Common myeloid progenitor, CD34-positive (primary cell): ENCODE data around the gene PLXNB1.

ENCODE experiments used
- CTCF ChIA-PET: fragments of 350-600 bp; sonication (Branson Sonifier 250); formaldehyde crosslinking; loops from one replicate; lab custom pipeline; 2021; ENCODE audit warnings: antibody characterized with exemption; lab: Charles Lee
- POLR2A ChIA-PET: fragments of 350-600 bp; sonication (Branson Sonifier 250); formaldehyde crosslinking; loops from one replicate; lab custom pipeline; 2021; ENCODE audit warnings: antibody characterized with exemption; lab: Charles Lee
- DNase-seq, 3 donors: peaks; one replicate each; pipeline versions ENCODE4 v3.0.0 to v3.0.0-alpha.2; 2013
- H3K27ac ChIP-seq, 2 experiments: 1 replicate in 1 of 2; 2 replicates in 1 of 2; pipeline ENCODE4 v1.7.0; 2013; ENCODE audit warnings: inconsistent platforms in 2 of 2, low read length in 2 of 2, mild to moderate bottlenecking in 2 of 2, low read depth in 1 of 2, moderate library complexity in 1 of 2; ENCODE audit not compliant: severe bottlenecking in 2 of 2, insufficient read depth in 1 of 2, poor library complexity in 1 of 2
- H3K27me3 ChIP-seq, 5 experiments: replicated peaks in 2 of 5; 1 replicate in 3 of 5; 2 replicates in 2 of 5; pipeline versions ENCODE4 v1.6.1 to v1.7.0; 2013; ENCODE audit warnings: low read length in 4 of 5, mild to moderate bottlenecking in 2 of 5, moderate library complexity in 2 of 5, inconsistent platforms in 1 of 5; ENCODE audit not compliant: insufficient read depth in 5 of 5, control insufficient read depth in 4 of 5
- H3K36me3 ChIP-seq, 4 experiments: 1 replicate in 2 of 4; 2 replicates in 2 of 4; pipeline versions ENCODE4 v1.6.1 to v1.7.0; 2013; ENCODE audit warnings: low read length in 3 of 4, control low read depth in 1 of 4, mild to moderate bottlenecking in 1 of 4; ENCODE audit not compliant: control insufficient read depth in 4 of 4, insufficient read depth in 4 of 4
- H3K4me1 ChIP-seq, 4 experiments: 1 replicate in 3 of 4; 2 replicates in 1 of 4; pipeline versions ENCODE4 v1.6.1 to v1.7.1; 2013; ENCODE audit warnings: low read length in 3 of 4, mild to moderate bottlenecking in 3 of 4, control low read depth in 1 of 4, inconsistent platforms in 1 of 4, moderate library complexity in 1 of 4; ENCODE audit not compliant: control insufficient read depth in 4 of 4, insufficient read depth in 4 of 4; ENCODE audit errors: control extremely low read depth in 1 of 4
- H3K4me3 ChIP-seq, 7 experiments: 1 replicate in 4 of 7; 2 replicates in 3 of 7; pipeline versions ENCODE4 v1.5.1 to v1.7.0; 2013; ENCODE audit warnings: mild to moderate bottlenecking in 7 of 7, low read length in 6 of 7, moderate library complexity in 6 of 7, inconsistent platforms in 2 of 7, low read depth in 2 of 7, control low read depth in 1 of 7; ENCODE audit not compliant: insufficient read depth in 4 of 7, control insufficient read depth in 1 of 7; ENCODE audit errors: extremely low read depth in 1 of 7
- H3K9me3 ChIP-seq, 5 experiments: 1 replicate in 4 of 5; 2 replicates in 1 of 5; pipeline versions ENCODE4 v1.6.1 to v1.7.1; 2013; ENCODE audit warnings: low read length in 4 of 5, mild to moderate bottlenecking in 2 of 5, inconsistent platforms in 1 of 5, low read depth in 1 of 5, moderate library complexity in 1 of 5; ENCODE audit not compliant: control insufficient read depth in 4 of 5, insufficient read depth in 2 of 5; ENCODE audit errors: control extremely low read depth in 1 of 5
- WGBS: methylation state at CpG from one replicate; pipeline ENCODE4 v1.1.5; 2013; ENCODE audit not compliant: insufficient coverage; 5-methylcytosine and 5-hydroxymethylcytosine counted together

Gene PLXNB1

GRCh38 chr3:48415251-48415953 lies 14.5 kb downstream of the PLXNB1 start:
- 99% methylated on average over 21 of the region's 24 CpGs for WGBS
- ChIA-PET POLR2A (no interaction called here), CTCF (interaction anchor here (1.4 to 4.5 kb wide), 3 partner anchors 11 to 19 kb away, joined by 3 to 35 read pairs (median 5); no protein-coding TSS in a partner anchor)
- no peaks in the 10 kb centered on the region for H3K9me3 ChIP-seq
- H3K36me3 ChIP-seq = peaks cover 0 to 27% (median 2%) of the 10 kb centered on the region in 4 experiments
- H3K4me1 ChIP-seq = no peaks in the 10 kb centered on the region
- no peak overlapping the region for H3K4me3 ChIP-seq
- DNase-seq = no peak
- H3K27ac ChIP-seq = no peak overlapping the region
- H3K27me3 ChIP-seq = no peaks in the 10 kb centered on the region

DNA sequence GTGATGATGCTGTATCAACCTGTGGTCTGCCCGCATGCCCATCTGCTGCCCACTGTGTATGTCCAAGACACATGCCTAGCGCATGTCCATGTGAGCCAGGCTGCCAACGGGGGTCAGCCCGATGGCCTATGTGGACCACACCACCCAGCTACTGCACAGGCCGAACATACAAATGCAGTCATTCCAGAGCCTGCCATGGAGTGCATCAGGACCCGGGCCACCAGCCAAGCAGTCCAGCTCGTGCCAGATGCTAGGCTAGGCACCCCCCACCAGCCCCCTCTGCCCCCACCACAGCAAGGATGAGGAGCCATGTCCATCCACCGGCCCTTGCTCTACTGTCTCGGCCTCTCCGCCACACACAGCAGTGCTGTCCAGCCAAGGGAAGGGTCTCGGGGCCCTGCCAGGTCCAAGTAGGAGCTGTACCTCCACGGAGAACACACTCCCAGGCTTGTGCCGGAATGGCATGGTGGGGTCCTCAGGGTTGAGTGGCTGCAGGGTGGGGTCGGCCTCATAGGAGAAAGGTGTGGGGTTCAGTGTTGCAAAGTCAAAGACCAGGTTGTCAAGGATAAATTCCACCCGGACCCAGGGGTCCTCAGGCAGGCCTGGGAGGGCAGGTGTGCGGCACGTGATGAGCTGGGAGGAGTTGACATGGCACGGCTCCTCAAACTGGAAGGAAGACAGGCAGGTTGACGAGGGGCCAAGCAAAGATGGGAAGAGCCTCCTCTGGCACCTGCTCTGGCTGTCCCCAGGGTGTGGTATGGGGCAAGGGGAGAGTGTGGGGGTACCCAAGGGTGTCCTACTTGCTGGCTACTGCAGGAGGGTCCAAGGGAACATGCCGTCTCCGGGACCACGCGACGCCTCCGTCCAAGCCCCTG lies 15.3 kb downstream of the PLXNB1 start:
- Histone ChIP-seq H3K36me3 (peaks cover 0 to 33% (median 3%) of the 10 kb centered on the region in 4 experiments), H3K27ac (no peak overlapping the region), H3K9me3 (no peaks in the 10 kb centered on the region), H3K4me3 (no peak overlapping the region), H3K4me1 (no peaks in the 10 kb centered on the region), H3K27me3 (no peaks in the 10 kb centered on the region)
- WGBS = 94% methylated on average over 18 of the region's 25 CpGs
- DNase-seq = no peak
- ChIA-PET POLR2A (interaction anchor here (1.4 kb wide), 1 partner anchor 15 kb away, joined by 3 read pairs; the partner anchor contains the start of gene PLXNB1), CTCF (interaction anchor here (1.4 to 4.5 kb wide), 3 partner anchors 12 to 20 kb away, joined by 3 to 35 read pairs (median 5); no protein-coding TSS in a partner anchor)

DNA sequence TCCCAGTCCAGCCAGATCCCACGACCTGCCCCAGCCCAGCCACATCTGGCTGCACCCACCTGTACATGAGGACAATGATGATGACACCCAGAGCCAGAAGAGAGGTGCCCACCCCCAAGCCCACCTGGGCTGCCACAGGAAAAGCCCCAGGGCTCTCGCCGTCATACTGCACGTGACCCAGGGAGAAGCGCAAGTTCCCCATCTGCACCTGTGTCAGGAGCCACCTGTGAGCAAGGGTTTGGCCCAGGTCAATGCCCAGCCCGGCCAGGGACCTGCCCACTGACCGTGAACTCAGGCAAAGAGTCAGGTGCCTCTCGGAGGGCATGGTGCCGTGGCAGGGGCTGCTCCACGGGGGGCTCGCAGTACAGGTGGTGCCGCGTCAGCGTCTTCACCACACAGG lies 16.3 kb downstream of the PLXNB1 start:
- 94% methylated on average over 14 of the region's 14 CpGs for WGBS
- ChIA-PET POLR2A (interaction anchor here (1.4 kb wide), 1 partner anchor 16 kb away, joined by 3 read pairs; the partner anchor contains the start of gene PLXNB1), CTCF (interaction anchor here (0.6 to 4.5 kb wide), 4 partner anchors 17 to 147 kb away, joined by 3 to 35 read pairs (median 3); no protein-coding TSS in a partner anchor)
- Histone ChIP-seq H3K9me3 (no peaks in the 10 kb centered on the region), H3K4me1 (no peaks in the 10 kb centered on the region), H3K36me3 (peaks cover 0 to 33% (median 5%) of the 10 kb centered on the region in 4 experiments), H3K27me3 (no peaks in the 10 kb centered on the region), H3K4me3 (no peak overlapping the region), H3K27ac (no peak overlapping the region)
- DNase-seq = no peak

DNA sequence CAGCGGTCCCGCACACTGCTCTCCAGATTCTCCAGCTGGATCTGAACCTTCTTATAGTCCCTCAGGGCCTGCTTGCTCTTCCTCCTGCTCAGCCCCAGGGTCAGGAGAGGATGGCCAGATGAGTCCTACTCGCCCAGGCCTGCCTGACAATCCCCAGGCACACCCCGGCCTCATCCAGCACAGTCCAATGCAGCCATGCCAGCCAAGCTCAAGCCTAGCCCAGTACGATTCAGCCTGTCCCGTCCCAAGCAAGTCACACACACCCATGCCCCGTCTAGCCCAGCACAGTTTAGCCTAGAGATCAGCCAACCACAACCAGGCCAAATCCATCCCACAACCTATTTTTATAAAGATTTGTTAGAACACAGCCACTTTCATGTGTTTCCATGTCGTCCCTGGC lies 16.8 kb downstream of the PLXNB1 start:
- Histone ChIP-seq H3K4me1 (no peaks in the 10 kb centered on the region), H3K27ac (no peak overlapping the region), H3K27me3 (no peaks in the 10 kb centered on the region), H3K4me3 (no peak overlapping the region), H3K9me3 (no peaks in the 10 kb centered on the region), H3K36me3 (peaks cover 0 to 33% (median 5%) of the 10 kb centered on the region in 4 experiments)
- DNase-seq = no peak
- whole genome bisulfite sequencing = 96% methylated on average over 8 of the region's 8 CpGs
- POLR2A ChIA-PET = interaction anchor here (1.4 kb wide), 1 partner anchor 17 kb away, joined by 3 read pairs; the partner anchor contains the start of gene PLXNB1
- CTCF ChIA-PET = interaction anchor here (0.6 to 4.5 kb wide), 5 partner anchors 18 to 146 kb away, joined by 3 to 35 read pairs (median 3); no protein-coding TSS in a partner anchor

DNA sequence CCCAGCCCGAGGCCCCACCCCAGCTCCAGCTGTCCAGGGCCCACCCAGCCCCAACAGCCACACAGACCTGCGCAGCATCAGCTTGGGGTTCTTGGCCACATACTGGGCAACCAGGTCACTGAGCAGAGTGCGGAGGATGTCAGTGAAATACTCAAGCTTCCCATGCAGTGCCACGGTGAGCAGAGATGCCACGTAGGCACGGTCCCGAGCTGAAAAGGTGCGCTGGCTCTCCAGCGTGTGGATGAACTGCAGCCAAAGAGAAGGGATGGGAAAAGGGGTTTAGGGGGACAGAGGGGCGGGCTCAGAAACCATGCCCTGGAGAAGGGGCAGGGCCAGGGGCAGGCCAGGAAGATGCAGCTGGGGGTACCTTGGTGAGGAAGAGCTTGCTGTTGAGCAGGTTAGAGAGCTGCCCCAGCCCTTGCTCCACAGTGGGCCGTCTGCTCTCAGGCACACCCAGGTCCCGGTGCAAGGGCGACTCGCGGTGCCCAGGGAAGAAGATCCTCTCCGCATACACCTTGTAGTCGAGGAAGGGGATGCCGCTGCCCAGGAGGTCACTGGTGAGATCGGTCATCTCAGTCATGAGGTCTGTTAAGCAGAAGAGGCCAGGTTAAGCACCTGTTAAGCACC lies 17.4 kb downstream of the PLXNB1 start:
- H3K4me3 ChIP-seq = no peak overlapping the region
- DNase-seq = no peak
- no peak overlapping the region for H3K27ac ChIP-seq
- no peaks in the 10 kb centered on the region for H3K27me3 ChIP-seq
- ChIA-PET POLR2A (no interaction called here), CTCF (interaction anchor here (0.8 to 1.8 kb wide), 7 partner anchors 10 to 473 kb away, joined by 3 to 6 read pairs (median 3); no protein-coding TSS in a partner anchor)
- no peaks in the 10 kb centered on the region for H3K4me1 ChIP-seq
- H3K9me3 ChIP-seq = no peaks in the 10 kb centered on the region
- WGBS = 95% methylated on average over 17 of the region's 19 CpGs
- peaks cover 0 to 33% (median 5%) of the 10 kb centered on the region in 4 experiments for H3K36me3 ChIP-seq

- H3K27ac ChIP-seq = no peak overlapping the region
- no peaks in the 10 kb centered on the region for H3K9me3 ChIP-seq
- H3K4me3 ChIP-seq = no peak overlapping the region
- 98% methylated on average over 10 of the region's 11 CpGs for WGBS
- no peak for DNase-seq
- POLR2A ChIA-PET = no interaction called here
- peaks cover 0 to 33% (median 5%) of the 10 kb centered on the region in 4 experiments for H3K36me3 ChIP-seq
- CTCF ChIA-PET = interaction anchor here (0.8 to 1.8 kb wide), 7 partner anchors 10 to 473 kb away, joined by 3 to 6 read pairs (median 3); no protein-coding TSS in a partner anchor
- H3K4me1 ChIP-seq = no peaks in the 10 kb centered on the region
- no peaks in the 10 kb centered on the region for H3K27me3 ChIP-seq
Observed at GRCh38 chr3:48411606-48412374, 18.1 kb downstream of the PLXNB1 start.
